Ovary (tissue), 3 donors: ENCODE results near the gene LGALSL.

ENCODE experiments used
- CTCF ChIP-seq, 3 donors: fragments of 450-650 bp in 2 of 3; fragments of 200-600 bp in 1 of 3; IDR thresholded peaks; one replicate each; pipeline versions ENCODE4 v1.5.1 to v1.8.0; 2016 to 2022; ENCODE audit warnings: antibody characterized with exemption in 3 of 3, mild to moderate bottlenecking in 1 of 3
- POLR2A ChIP-seq: fragments of 450-650 bp; IDR thresholded peaks from one replicate; pipeline ENCODE4 v1.6.1; 2017; ENCODE audit warnings: antibody characterized with exemption, mild to moderate bottlenecking, moderate library complexity
- donor health status: DM: no; HTN: no; CAD: no.

GRCh38 chr2:64470071-64470470, 16.1 kb downstream of the LGALSL start:
- TF ChIP-seq CTCF (IDR thresholded peaks at IDR 0.05) (no peak), POLR2A (no peak)
